Stimulated activated naive CD4-positive, alpha-beta T cell (primary cell): Measurements from ENCODE around the gene NR2C1.
"Not testable (repeated sequence)": the region's sequence is repeated elsewhere in the genome, so short reads cannot be mapped to it uniquely, and the experiment has no call there.

ENCODE experiments used
- DNase-seq, 6 experiments: peaks; one replicate each; lab custom pipeline; 2025; lab: John Stamatoyannopoulos, UW

The NR2C1 gene

DNA sequence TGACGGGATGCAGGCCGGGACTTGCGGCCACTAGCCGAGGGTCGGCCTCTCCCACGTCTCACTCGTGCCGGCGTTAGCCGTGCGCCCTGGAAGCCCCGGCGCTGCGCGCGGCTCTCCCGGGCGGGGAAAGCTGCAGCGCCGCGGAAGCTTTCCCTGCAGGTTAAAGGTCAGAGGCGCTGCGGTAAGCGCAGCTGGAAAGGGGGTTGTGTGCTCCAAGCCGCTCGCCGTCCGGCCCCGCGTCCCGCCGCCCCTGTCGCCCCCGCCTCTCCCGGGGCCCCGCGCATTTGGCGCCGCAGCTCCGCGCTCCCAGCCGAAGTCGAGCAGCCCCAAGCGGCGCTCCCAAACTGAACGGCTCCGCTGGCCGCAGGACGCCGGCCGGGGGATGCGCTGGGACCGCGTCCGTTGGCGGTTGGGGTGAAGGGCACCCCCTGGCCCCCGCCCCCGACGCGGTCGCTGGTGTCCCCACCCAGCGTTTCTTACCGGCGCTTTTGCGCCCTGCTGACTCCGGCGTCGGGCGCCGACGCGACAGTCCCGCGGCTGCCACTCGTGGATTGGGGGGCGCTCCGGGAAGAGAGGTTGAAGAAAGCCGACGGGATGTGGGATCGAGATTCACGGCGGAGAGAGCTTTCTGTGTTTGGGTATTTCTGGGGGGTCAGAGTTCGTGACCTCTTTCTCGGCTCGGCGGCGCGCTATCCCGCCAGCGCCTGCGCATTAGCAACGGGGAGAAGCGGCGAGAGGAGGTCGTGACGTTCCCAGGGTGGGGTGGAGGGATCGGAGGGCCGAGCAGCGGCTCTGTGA, at the start of gene NR2C1:
Gene NR2C1, minus strand, starts transcription at position 719 of the 798 bp plus-strand sequence. CDS start 6,234 bp downstream, outside the sequence.
- peak; percentile 79 to 92 (median 90) for DNase-seq

DNA sequence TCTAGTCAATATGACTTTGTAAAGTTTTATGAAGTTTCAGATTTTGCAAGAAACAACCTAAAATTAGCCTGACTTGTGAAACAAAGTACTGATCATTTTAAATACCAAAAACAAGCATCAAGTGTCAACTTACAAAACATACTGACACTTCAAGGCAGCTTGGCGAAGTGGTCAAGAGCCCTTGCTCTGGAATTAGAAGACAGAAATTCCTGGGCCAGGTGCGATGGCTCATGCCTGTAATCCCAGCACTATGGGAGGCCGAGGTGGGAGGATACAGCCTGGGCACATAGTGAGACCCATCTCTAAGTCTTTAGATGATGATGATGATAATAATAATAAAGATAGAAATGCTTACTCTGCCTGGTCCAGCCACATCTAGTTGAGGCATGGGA, 45.4 kb upstream of the NR2C1 start:
- DNase-seq = no peak

DNA sequence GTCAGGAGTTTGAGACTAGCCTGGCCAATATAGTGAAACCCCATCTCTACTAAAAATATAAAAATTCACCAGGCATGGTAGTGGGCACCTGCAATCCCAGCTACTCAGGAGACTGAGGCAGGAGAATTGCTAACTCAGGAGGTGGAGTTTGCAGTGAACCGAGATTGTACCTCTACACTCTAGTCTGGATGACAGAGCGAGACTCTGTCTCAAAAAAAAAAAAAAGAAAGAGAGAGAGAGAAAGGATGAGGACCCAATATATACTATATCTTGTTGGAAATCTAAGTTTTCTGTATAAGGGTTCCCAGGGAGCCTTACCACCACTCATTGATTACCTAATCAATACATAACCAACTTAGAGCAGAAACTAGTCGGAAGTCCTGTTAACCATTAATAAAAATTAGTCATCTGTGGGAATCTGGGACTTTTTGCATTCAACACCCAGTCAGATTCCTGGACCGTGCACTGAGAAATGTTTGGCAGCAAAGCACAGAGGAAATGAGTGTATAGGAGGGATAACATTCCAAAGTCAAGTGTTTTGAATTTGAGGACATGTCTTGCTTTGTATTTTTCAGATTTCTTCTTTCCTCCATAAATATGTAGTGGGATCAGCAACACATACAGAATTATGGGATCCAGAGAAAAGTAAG, 44.8 kb upstream of the NR2C1 start:
- DNase-seq = no peak

DNA sequence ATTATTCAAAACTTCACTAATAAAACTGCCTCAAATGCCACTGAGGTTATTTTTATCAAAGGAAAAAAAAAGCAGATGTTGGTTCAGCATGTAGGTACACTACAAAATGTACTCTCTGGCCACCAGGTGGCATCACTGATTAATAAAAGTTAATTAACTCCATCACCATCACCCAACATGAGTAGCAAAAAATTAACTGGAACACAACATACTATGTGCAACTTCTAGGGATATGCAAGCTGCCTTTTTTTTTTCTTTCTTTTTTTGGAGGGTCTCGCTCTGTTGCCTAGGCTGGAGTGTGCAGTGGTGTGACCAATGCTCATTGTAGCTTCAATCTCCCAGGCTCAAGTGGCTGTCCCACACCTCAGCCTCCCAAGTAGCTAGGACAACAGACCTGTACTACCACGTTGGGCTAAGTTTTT, 43.8 kb upstream of the NR2C1 start:
- DNase-seq = peak; percentile 4 to 76 (median 54)

DNA sequence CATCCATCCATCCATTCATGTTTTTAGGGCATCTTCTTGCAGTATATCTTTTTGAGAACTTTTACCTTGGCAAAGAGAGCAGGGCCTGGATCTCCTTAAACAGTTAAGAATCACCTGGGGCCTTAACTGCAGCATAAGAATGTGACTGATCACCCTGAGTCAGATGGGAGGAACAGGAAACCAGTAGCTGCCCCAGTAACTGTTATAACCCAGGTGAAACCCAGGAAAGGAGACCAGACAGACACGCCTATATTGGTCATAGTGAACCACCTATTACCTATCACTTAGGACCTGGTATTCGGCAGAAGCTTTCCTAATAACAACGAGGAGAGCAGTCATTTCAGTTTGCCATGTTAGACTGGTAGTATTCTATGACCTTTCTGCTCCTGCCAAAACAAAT, 43.4 kb upstream of the NR2C1 start:
- DNase-seq = no peak

DNA sequence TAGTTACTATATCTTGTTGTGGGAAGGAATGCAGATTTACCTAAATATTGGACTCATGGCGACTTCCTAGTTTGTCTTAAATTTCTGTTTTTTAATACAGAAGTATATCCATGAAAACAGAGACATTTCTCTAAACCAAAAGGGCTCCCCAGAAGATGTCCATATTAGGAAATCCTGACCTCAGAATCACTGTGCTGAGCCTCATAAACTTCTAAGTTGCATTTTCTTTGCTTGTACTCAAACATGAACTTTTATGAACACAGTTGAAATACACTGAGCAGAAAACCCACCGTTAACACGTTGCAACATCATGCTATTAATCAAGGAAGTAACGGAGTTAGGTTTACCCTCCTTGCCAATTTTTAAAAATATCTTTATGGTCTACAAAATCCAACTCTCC, 42.9 kb upstream of the NR2C1 start:
- no peak for DNase-seq

DNA sequence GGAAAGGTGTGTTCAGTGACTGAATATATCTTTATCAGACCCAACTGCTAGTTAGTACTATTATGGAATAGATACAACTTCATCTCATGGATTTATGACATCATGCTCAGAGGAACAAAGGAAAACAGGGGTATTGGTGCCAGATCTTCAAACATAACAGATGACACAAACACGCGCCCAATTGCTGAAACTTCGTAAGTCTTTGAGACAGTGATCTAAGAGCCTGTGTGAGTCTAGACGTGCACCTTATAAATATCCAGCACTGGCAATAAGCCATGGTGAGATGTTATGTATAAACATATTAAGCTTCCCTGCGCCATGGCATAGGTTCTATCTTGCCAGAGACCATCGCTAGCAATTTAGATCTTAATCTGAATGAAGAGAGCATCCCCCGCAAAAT, 42.2 kb upstream of the NR2C1 start:
- DNase-seq = no peak

DNA sequence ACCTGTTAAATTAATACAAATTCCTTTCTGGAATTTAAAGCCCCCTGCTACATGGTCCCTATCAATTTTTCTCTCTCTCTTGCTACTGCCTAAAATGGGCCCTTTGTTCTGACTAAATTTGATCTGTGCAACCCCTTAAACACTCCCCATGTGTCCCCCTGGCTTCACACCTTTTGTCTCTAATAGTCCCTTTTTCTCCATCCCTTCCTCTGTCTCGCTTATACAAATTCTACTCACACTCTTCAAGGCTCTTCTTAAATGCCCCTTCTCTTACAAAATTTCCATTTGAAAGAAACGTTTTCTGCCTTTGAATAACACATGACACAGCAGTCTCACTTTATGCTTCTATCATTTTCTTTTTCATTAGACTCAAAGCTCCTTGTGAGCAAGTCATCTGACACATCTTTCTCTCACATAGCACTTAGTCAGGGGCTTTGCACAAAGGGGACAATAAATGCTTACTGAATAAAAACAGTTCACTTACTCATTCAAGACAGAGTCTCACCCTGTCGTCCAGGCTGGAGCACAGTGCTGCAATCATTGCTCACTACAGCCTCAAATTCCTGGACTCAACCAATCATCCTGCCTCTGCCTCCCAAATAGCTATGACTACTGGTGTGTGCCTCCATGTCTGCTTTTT, 41.5 kb upstream of the NR2C1 start:
- no peak for DNase-seq

DNA sequence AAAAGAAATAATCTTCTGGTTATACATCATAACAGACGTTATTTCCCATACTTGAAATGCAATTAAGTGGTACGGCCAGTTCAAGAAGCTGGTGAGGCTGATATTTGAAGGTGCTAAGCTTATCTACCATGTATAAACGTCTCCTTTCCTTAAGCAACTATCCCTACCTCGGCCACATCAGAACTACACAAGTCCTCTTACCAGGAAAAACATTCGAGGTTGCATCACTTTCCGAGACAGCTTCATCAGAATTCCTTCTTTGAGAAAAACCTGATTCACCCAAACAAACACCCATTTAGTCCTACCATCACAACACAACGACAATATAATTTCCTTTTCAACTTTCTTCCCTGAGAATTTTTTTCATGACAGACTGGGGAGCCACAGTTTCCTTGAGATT, 33.9 kb upstream of the NR2C1 start:
- no peak for DNase-seq

DNA sequence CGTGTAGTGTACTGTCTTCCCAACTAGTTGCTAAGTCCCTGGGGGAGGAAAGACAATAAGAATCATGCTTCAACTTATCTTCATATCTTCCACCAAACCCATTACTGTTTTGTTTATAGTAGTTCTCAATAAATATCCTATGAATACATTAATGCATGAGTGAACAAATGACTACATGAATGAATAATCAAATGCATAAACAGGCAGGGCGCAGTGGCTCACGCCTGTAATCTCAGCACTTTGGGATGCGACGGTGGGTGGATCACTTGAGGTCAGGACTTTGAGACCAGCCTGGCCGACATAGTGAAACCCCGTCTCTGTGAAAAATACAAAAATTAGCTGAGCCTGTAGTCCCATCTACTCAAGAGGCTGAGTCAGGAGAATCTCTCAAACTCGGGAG, 32.1 kb upstream of the NR2C1 start:
- DNase-seq = no peak

DNA sequence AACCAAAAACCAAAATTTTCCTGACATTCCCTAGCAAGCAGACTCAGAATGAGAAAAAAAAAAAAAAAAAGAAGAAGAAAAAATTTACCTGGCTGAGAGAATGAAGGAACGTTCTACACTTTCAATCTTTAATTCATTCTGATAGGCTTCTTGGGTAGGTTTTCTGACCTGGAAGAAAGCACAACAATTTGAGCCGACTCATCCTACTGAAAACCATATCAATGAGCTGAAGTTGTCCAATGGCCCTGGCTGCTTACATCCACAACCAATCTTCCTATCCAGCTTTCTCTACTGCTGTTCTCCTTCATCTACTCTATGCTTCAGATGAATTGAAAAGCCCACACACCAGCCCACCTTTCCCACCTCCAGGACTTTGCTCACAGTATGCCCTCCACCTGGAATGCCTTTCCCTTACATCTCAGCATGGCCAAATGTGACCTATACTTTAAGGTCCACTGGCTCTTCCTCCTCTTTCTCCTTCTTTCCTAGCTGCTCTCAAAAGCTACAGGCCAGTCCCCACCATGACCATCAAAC, 31.6 kb upstream of the NR2C1 start:
- no peak for DNase-seq

DNA sequence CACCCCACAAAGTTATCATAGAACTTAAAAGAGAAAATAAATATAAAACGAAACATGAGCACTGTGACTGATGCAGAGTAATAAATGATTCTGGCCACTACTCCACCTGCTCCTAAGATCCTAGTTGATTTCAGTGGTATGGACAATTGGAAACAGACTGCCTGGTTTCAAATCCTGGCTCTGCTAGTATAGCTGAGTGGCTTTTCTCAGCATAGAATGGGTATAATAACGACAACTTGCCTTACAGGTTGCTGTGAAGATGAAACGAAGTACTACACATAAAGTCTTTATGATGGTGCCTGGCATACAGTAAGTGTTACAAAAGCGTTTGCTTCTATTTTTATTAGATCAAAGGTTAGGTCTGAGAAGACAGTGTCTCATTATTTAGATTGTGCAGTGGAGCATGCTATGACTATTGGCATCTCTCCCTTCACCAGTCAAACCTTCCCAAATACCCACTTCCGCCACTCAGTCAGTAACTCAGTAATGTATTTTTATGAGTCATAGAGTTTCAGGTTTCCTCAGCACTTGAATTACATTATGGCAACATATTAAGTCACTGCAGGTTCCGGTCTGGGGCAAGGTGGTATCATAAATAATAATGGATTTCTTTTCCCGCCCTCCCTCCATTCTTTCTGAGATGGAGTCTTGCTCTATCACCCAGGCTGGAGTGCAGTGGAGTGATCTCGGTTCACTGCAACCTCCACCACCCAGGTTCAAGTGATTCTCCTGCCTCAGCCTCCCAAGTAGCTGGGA, 29.7 kb upstream of the NR2C1 start:
- DNase-seq = no peak

DNA sequence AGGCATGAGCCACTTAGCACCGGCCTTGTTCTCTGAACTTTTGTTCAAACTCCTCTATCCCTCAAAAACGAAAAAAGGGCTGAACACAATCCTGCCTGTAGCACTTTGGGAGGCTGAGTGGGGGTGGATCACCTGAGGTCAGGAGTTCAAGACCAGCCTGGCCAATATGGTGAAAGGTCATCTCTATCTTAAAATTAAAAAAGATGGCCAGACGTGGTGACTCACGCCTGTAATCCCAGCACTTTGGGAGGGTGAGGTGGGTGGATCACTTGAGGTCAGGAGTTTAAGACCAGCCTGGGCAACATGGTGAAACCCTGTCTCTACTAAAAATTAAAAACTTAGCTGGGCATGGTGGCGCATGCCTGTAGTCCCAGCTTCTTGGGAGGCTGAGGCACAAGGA, 28.5 kb upstream of the NR2C1 start:
- DNase-seq = not testable (repeated sequence)

DNA sequence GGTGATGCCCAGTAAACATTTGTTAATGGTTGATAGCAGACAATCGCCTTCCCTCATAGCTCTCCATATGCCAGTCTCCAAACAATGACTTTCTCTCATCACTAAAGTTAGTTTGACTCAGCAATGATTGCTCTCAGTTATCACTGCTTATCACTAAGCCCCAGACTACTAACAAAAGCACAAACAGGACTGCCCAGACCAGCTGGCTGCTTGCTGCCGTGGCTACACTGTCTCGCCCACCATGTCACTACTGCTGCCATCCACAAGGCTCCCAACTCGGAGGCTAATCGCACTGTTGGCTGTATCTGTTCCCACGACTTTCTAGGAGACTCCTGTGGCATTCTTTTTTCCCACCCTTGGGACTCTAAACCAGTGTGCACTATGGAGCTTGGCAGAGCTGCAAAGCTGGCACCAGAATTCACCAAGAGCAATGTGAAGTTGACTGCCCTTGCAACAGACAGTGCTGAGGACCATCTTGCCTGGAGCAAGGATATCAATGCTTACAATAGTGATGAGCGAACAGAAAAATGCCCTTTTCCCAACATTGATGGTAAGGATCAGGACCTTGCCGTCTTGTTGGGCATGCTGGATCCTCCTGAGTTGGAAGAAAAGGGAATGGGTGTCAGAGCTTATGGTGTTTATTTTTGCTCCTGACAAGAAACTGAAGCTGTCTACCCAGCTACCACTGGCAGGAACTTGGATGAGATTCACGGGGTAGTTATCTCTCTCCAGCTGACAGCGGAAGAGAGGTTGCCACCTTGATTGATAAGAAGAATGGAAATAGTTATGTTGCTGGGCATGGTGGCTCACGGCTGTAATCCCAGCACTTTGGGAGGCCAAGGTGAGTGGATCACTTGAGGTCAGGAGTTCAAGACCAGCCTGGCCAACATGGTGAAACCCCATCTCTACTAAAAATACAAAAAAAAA, 27.1 kb upstream of the NR2C1 start:
- no peak for DNase-seq

DNA sequence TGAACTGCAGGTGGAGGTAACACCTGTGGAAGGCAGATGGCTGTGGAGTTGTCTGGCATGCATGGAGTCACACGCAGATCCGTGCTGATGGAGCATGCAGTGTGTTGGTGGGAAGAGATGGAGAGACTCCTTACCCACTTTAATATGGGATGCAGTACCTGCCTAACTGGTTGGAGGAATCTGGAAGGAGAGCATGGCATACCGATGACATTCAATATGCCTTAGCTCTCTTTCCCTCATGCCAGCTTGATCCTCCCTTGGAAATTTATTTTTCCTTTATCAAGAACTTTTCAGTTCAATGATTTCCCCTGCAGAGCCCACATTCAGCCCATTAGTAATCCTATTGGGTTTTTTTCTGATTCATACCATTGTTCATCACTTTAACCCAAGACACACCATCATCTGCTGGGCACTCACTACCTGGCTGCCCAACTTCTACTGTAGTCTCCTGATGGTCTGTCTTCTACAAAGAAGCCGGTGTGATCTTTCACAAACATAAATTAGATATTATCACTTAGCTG, 25.9 kb upstream of the NR2C1 start:
- no peak for DNase-seq

DNA sequence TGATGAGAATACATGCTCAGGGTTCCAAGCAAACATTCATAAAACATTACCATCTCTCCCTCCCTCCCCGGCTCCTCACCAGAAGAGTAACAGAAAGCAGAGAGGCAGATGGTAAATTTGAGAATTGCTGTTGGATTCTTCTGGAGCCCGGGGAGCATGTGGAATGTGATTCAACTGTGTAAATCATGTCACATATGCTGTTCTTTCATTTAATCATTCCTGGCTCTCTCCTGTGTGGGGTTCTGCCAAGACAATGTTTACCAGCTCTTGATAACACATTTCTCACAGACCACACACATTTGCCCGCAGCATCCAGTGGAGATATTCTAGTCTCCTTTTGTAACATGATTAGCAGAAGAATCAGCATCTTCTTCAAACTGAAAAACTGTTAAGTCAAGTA, 23.4 kb upstream of the NR2C1 start:
- no peak for DNase-seq

DNA sequence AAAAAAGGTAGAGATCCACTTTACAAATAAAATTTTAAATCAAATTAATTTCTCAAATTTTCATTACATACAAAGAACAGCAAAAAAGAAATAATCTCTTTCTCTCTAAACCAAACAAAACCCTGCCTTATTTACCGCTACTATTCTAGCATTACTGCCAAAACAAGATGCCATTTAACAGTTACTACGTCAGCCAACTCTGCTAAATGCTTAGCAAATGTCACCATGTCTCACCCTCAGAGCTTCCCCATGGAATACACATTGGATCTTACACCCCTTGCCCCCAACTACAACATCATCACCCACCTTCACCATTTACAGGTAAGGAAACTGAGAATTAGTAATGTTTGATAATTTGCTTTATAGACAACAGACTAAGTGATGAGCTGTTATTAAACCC, 23.0 kb upstream of the NR2C1 start:
- no peak for DNase-seq

DNA sequence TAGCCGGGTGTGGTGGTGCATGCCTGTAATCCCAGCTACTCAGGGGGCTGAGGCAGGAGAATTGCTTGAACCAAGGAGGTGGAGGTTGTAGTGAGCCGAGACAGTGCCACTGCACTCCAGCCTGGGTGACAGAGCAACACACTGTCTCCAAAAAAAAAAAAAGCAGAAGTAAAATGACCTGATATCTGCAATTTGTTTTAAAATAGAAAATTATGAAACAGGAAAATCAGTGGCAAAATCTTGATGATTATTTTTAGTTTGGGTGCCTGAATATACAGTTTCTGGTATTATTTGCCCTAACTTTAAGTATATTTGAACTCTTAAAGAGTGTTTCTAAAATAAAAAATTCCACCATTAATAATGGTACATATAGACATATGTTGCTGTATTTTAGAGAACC, 22.4 kb upstream of the NR2C1 start:
- DNase-seq = not testable (repeated sequence)

DNA sequence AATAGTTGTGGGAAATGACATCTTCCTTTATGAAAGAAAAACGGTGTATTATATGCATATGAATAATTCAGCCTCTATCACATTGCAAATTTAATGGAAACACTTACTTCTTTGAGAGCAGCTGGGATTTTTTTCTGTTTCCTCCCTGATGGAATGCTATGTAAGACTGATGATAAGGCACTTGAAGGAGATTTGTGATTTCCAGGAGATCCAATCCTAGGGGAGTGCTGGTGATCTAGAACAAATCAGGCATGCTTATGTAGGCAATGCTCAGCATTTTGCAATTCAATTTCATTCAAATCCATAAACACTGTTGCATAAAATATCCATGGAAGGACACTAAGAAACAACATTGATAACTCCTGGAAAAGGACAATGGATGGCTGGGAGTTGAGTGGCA, 16.0 kb upstream of the NR2C1 start:
- no peak for DNase-seq

DNA sequence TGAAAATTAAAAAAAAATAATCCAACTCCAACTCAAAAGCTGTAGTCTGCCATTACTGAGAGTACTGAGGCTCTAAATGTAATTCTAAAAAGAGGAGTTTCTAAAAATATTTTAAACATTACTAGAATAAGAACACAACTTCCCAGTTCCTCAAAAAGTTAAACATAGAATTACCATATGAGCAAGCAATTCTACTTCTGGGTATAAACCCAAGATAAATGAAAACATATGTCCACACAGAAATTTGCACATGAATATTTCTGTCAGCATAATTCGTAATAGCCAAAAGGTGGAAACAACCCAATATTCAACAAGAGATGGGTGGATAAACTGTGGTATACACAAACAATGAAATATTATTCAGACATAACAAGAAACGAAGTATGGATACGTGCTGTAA, 15.0 kb upstream of the NR2C1 start:
- no peak for DNase-seq

DNA sequence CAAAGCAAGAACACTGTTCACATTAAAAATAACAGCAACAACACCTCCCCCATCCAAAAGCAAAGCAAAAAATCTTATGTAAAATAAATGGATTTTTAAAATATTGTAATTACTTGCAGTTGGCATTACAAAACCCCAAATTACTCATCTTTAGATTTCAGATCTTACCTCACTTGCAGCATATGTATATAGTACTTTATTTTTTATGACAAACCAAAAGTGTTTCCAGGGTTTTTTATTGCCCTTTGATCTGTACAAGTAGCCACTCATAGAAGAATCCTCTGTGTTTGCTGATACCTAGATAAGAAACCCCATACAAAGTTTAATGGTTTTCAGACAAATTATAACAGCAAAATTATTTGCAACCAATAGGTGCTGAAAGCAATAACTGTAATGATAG, 12.2 kb upstream of the NR2C1 start:
- no peak for DNase-seq
